ENCODE results near the gene ST7. TPM values are rescaled to one million over a fixed set of nuclear protein-coding genes. Genes with fewer than 3 reads are reported as not detected.

ST7 gene
- total RNA-seq, 1 donor from 2014 or later: 48.6 TPM

- TF ChIP-seq CTCF (IDR thresholded peaks at IDR 0.05): no peak
Observed at GRCh38 chr7:117132321-117133120, 179.2 kb downstream of the ST7 start.

GRCh38 chr7:117133125-117133524 is 179.8 kb downstream of the ST7 start:
- peaks cover 9% of the 10 kb centered on the region for H3K36me3 ChIP-seq
- intact Hi-C loops (cut with DNase I): no loop called here

More at GRCh38 chr7:117132321-117133120, 179.2 kb downstream of the ST7 start:
- DNase-seq (no peak), ATAC-seq (no peak)
- Histone ChIP-seq H3K36me3 (peaks cover 9% of the 10 kb centered on the region), H3K27me3 (no peaks in the 10 kb centered on the region), H3K4me3 (no peak overlapping the region), H3K4me1 (no peaks in the 10 kb centered on the region), H3K27ac (no peak overlapping the region), H3K9me3 (no peaks in the 10 kb centered on the region)
- intact Hi-C loops (cut with DNase I): no loop called here

GRCh38 chr7:117134411-117134810 is 181.1 kb downstream of the ST7 start:
- intact Hi-C loops (cut with DNase I): no loop called here
- H3K27ac ChIP-seq: no peak overlapping the region
- TF ChIP-seq CTCF (IDR thresholded peaks at IDR 0.05): no peak
- H3K9me3 ChIP-seq: no peaks in the 10 kb centered on the region
- ATAC-seq: no peak
- no peaks in the 10 kb centered on the region for H3K27me3 ChIP-seq
- peaks cover 12% of the 10 kb centered on the region for H3K36me3 ChIP-seq
- DNase-seq: no peak
- H3K4me1 ChIP-seq: peaks cover 2% of the 10 kb centered on the region
- H3K4me3 ChIP-seq: no peak overlapping the region

More at GRCh38 chr7:117133125-117133524, 179.8 kb downstream of the ST7 start:
- no peak for DNase-seq
- no peak overlapping the region for H3K4me3 ChIP-seq
- TF ChIP-seq CTCF (IDR thresholded peaks at IDR 0.05): no peak
- H3K27me3 ChIP-seq: no peaks in the 10 kb centered on the region
- no peak for ATAC-seq
- H3K27ac ChIP-seq: no peak overlapping the region
- no peaks in the 10 kb centered on the region for H3K9me3 ChIP-seq
- no peaks in the 10 kb centered on the region for H3K4me1 ChIP-seq

- Histone ChIP-seq H3K4me1 (peaks cover 6% of the 10 kb centered on the region), H3K27me3 (no peaks in the 10 kb centered on the region), H3K9me3 (no peaks in the 10 kb centered on the region), H3K27ac (no peak overlapping the region), H3K4me3 (no peak overlapping the region), H3K36me3 (peaks cover 14% of the 10 kb centered on the region)
- DNase-seq (no peak), ATAC-seq (peak; percentile 80)
- intact Hi-C loops (cut with DNase I): no loop called here
- TF ChIP-seq CTCF (IDR thresholded peaks at IDR 0.05): no peak
Observed at GRCh38 chr7:117134889-117135552, 181.7 kb downstream of the ST7 start.

- ATAC-seq (no peak), DNase-seq (no peak)
- Histone ChIP-seq H3K27me3 (no peaks in the 10 kb centered on the region), H3K4me1 (peaks cover 6% of the 10 kb centered on the region), H3K27ac (no peak overlapping the region), H3K9me3 (no peaks in the 10 kb centered on the region), H3K36me3 (peaks cover 14% of the 10 kb centered on the region), H3K4me3 (no peak overlapping the region)
- TF ChIP-seq CTCF (IDR thresholded peaks at IDR 0.05): no peak
- intact Hi-C loops (cut with DNase I): no loop called here
Observed at GRCh38 chr7:117135553-117135891, 182.2 kb downstream of the ST7 start.
